ENCODE results near the gene ZSCAN25. TPM values are rescaled to one million over a fixed set of nuclear protein-coding genes. Genes with fewer than 3 reads are reported as not detected.
A peak's percentile ranks its signal among the peaks of the same experiment; 100 is the strongest.
"Not testable (repeated sequence)": the region's sequence is repeated elsewhere in the genome, so short reads cannot be mapped to it uniquely, and the experiment has no call there.

Gene ZSCAN25
- total RNA-seq, result 10 to 100 TPM; 22.2 to 23.1 TPM
- polyA plus RNA-seq (2013, experiment 1 of 2), result 12.4 TPM
- polyA plus RNA-seq (2013, experiment 2 of 2), result 11.9 TPM
- long read RNA-seq, experiment 1, partial matches to known transcripts, result 0 of 4 reads
- long read RNA-seq, experiment 1, other reads (novel, unspliced or antisense), result 4 of 4 reads
- long read RNA-seq, experiment 2, full-length matches to known transcripts, result 13 of 22 reads
- long read RNA-seq, experiment 2, partial matches to known transcripts, result 4 of 22 reads
- long read RNA-seq, experiment 2, other reads (novel, unspliced or antisense), result 5 of 22 reads
- long read RNA-seq, experiment 3, full-length matches to known transcripts, result 25 of 76 reads
- long read RNA-seq, experiment 3, partial matches to known transcripts, result 5 of 76 reads
- long read RNA-seq, experiment 3, other reads (novel, unspliced or antisense), result 46 of 76 reads
- long read RNA-seq, experiment 4, full-length matches to known transcripts, result 2 of 5 reads
- long read RNA-seq, experiment 4, partial matches to known transcripts, result 0 of 5 reads
- long read RNA-seq, experiment 4, other reads (novel, unspliced or antisense), result 3 of 5 reads

DNA sequence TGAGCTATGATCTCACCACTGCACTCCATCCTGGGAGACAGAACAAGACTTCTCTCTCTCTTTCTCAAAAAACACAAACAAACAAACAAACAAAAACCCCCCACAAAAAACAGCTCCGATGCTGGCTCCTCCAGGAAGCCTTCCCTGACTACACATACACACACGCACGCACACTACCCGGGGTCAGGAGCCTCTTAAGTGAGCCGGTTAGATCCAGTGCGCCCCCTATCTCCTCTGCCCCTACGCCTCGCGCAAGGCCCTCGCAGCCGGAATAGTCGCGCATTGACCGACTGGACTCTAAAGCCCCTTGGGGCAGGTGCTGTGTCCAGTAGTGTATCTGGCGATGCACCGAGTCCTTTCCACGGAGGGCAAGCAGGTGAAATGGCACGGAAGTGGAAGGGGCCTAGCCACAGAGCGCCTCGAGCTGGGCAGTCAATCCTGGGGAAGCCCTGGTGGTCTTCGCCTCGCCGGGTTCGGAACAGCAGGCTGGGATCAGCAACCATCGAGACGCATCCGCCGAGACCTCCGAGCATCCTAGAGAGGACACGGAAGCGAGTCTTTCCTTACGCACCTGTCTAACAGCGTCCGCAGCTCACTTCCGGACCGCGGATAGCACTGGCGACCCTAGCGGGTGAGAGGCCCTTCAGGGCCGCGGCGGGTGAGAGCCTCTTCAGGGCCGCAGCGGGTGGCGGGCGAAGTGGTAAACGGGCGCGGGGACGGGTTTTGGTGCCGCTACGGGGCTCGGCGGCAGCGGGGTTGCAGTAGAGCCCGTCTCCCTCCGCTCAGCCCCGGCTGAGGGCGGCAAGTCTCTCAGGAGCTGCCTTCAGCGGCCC lies at the start of gene ZSCAN25:
ZSCAN25 (plus strand) TSS at position 588 of the 833 bp plus-strand sequence. CDS start 2,661 bp downstream, outside the sequence.
- Histone ChIP-seq H3K36me3 (ENCODE audit: control insufficient read depth, insufficient read depth, low read length) (peaks cover 34% of the 10 kb centered on the region), H3K9me3 (ENCODE audit: control insufficient read depth, low read length) (no peaks in the 10 kb centered on the region), H3K27me3 (ENCODE audit: control insufficient read depth, insufficient read depth, low read length, poor library complexity, severe bottlenecking) (no peaks in the 10 kb centered on the region), H3K27ac (ENCODE audit: low read depth, low read length) (peak within 1 kb of the TSS; percentile 92), H3K9ac (ENCODE audit: extremely low read depth, low read length, poor library complexity, severe bottlenecking) (peak within 1 kb of the TSS; percentile 85), H3K4me1 (ENCODE audit: control insufficient read depth, insufficient read depth, low read length) (peaks cover 5% of the 10 kb centered on the region), H3K4me3 (ENCODE audit: low read length) (peak within 1 kb of the TSS; percentile 92)
- DNase-seq, result peak; percentile 98
- 0 to 1% methylated on average over 17 to 60 of the region's 60 CpGs for WGBS, 2 experiments (ENCODE audit: insufficient coverage in 1 of 2, insufficient read length in 1 of 2)
- Mint-ChIP-seq H3K9me3 (peaks cover 2% of the 10 kb centered on the region), H3K4me3 (peak within 1 kb of the TSS; percentile 88), H3K36me3 (ENCODE audit: low read depth) (peaks cover 35% of the 10 kb centered on the region), H3K27me3 (ENCODE audit: insufficient read depth) (peaks cover 27% of the 10 kb centered on the region), H3K4me1 (peaks cover 16% of the 10 kb centered on the region), H3K27ac (peak within 1 kb of the TSS; percentile 98)
- TF ChIP-seq, protein P1, sequence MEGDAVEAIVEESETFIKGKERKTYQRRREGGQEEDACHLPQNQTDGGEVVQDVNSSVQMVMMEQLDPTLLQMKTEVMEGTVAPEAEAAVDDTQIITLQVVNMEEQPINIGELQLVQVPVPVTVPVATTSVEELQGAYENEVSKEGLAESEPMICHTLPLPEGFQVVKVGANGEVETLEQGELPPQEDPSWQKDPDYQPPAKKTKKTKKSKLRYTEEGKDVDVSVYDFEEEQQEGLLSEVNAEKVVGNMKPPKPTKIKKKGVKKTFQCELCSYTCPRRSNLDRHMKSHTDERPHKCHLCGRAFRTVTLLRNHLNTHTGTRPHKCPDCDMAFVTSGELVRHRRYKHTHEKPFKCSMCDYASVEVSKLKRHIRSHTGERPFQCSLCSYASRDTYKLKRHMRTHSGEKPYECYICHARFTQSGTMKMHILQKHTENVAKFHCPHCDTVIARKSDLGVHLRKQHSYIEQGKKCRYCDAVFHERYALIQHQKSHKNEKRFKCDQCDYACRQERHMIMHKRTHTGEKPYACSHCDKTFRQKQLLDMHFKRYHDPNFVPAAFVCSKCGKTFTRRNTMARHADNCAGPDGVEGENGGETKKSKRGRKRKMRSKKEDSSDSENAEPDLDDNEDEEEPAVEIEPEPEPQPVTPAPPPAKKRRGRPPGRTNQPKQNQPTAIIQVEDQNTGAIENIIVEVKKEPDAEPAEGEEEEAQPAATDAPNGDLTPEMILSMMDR (conservative IDR thresholded peaks at IDR 0.05), result peak; percentile 74

DNA sequence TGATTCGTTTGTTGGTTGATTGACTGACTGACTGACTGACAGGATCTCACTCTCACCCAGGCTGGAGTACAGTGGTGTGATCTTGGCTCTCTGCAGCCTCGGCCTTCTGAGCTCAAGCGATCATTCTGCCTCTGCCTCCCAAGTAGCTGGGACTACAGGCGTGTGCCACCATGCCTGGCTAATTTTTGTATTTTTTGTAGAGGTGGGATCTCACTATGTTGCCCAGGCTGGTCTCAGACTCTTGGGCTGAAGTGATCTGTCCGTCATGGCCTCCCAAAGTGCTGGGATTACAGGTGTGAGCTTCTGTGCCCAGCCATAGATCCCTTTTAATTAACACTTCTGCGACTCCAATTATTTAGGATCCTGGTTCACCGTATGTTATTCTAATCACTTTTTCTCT lies 48.0 kb upstream of the ZSCAN25 start:
- not testable (repeated sequence) for H3K4me1 Mint-ChIP-seq; H3K4me3 Mint-ChIP-seq; H3K27ac ChIP-seq (ENCODE audit: low read depth, low read length); H3K27me3 ChIP-seq (ENCODE audit: control insufficient read depth, insufficient read depth, low read length, poor library complexity, severe bottlenecking); H3K9me3 ChIP-seq (ENCODE audit: control insufficient read depth, low read length); H3K9ac ChIP-seq (ENCODE audit: extremely low read depth, low read length, poor library complexity, severe bottlenecking); H3K27ac Mint-ChIP-seq; H3K27me3 Mint-ChIP-seq (ENCODE audit: insufficient read depth); H3K4me3 ChIP-seq (ENCODE audit: low read length); DNase-seq; H3K9me3 Mint-ChIP-seq; H3K4me1 ChIP-seq (ENCODE audit: control insufficient read depth, insufficient read depth, low read length)
- peaks cover 73% of the 10 kb centered on the region for H3K36me3 Mint-ChIP-seq (ENCODE audit: low read depth)
- 88 to 96% methylated on average over 6 to 7 of the region's 7 CpGs for WGBS, 2 experiments (ENCODE audit: insufficient coverage in 1 of 2, insufficient read length in 1 of 2)
- peaks cover 88% of the 10 kb centered on the region for H3K36me3 ChIP-seq (ENCODE audit: control insufficient read depth, insufficient read depth, low read length)

DNA sequence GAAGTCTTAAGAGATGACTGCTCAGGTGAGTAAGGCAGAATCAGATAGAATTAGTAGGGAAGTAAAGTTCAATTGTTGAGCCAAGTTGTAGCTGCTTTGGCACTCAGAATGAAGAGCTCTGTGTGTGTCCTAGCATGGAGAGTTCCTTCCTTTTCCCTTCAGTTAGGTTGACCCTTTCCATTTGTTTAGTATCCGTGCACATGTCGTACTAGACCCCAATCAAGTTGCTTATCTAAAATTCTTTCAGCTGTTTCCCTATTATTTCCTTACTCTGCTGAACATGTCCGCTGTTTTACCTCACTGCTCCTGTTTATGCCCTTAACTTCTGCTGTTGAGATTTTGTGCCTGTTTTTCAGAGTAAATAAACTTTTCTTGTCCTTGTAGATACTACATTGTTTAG lies 45.0 kb upstream of the ZSCAN25 start:
- H3K4me3 Mint-ChIP-seq, result no peak overlapping the region
- WGBS, 2 experiments (ENCODE audit: insufficient coverage in 1 of 2, insufficient read length in 1 of 2), result 97 to 98% methylated on average over 3 of the region's 3 CpGs
- Histone ChIP-seq H3K27me3 (ENCODE audit: control insufficient read depth, insufficient read depth, low read length, poor library complexity, severe bottlenecking) (no peaks in the 10 kb centered on the region), H3K36me3 (ENCODE audit: control insufficient read depth, insufficient read depth, low read length) (peaks cover 68% of the 10 kb centered on the region), H3K4me3 (ENCODE audit: low read length) (no peak overlapping the region), H3K4me1 (ENCODE audit: control insufficient read depth, insufficient read depth, low read length) (no peaks in the 10 kb centered on the region), H3K27ac (ENCODE audit: low read depth, low read length) (no peak overlapping the region), H3K9ac (ENCODE audit: extremely low read depth, low read length, poor library complexity, severe bottlenecking) (no peak overlapping the region), H3K9me3 (ENCODE audit: control insufficient read depth, low read length) (no peaks in the 10 kb centered on the region)
- no peak for DNase-seq
- TF ChIP-seq, protein P1 (conservative IDR thresholded peaks at IDR 0.05), result no peak
- no peaks in the 10 kb centered on the region for H3K9me3 Mint-ChIP-seq
- no peak overlapping the region for H3K27ac Mint-ChIP-seq
- H3K4me1 Mint-ChIP-seq, result peaks cover 4% of the 10 kb centered on the region
- H3K27me3 Mint-ChIP-seq (ENCODE audit: insufficient read depth), result no peaks in the 10 kb centered on the region
- H3K36me3 Mint-ChIP-seq (ENCODE audit: low read depth), result peaks cover 56% of the 10 kb centered on the region
